ENCODE results near the gene TMEM120A.
A peak's percentile ranks its signal among the peaks of the same experiment; 100 is the strongest.

The TMEM120A gene

DNA sequence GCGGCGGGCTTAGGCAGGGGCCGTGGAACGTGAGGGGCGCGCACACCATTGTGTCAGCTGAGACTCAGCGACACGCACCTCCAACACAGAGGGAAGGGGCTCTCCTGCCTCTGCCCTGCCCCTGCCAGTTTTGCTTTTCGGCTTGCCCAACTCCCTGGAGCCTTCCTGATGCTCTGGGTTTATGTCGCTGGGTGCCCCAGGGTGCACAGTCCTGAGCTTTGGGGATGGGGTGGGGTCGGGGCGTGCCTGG, 13.3 kb downstream of the TMEM120A start:
- no peak for DNase-seq (ENCODE audit: low spot score)

DNA sequence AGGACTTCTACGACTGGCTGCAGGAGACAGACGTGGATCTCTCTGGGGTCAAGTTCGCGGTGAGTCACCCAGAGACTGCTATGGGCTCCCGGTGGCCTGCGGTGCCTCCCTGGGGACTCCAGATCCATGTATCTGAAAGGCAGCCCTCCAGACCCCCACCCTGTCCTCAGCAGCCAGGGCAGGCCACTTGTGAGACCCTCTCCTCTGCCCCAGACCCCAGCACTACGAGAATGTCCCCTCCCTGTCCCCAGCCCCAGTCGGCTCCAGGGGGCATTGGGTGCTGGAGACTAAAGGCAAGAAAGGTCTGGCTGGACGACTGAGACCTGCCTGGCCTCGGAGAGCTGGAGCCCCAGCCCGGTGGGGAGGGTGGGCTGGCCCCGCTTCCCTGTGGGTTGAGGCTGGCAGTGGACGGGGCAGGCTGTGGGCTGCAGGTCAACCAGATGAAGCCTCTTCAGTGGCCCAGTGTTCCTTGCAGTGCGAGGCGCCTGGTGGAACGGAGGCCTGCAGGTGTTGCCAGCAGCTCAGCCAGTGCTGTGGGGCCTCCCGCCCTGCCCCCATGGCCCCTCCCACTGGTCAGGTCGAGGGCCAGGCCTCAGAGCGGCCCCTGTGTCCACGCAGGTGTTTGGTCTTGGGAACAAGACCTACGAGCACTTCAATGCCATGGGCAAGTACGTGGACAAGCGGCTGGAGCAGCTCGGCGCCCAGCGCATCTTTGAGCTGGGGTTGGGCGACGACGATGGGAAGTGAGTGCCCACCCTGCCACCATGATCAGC, 13.8 kb downstream of the TMEM120A start:
- DNase-seq (ENCODE audit: low spot score) = no peak

DNA sequence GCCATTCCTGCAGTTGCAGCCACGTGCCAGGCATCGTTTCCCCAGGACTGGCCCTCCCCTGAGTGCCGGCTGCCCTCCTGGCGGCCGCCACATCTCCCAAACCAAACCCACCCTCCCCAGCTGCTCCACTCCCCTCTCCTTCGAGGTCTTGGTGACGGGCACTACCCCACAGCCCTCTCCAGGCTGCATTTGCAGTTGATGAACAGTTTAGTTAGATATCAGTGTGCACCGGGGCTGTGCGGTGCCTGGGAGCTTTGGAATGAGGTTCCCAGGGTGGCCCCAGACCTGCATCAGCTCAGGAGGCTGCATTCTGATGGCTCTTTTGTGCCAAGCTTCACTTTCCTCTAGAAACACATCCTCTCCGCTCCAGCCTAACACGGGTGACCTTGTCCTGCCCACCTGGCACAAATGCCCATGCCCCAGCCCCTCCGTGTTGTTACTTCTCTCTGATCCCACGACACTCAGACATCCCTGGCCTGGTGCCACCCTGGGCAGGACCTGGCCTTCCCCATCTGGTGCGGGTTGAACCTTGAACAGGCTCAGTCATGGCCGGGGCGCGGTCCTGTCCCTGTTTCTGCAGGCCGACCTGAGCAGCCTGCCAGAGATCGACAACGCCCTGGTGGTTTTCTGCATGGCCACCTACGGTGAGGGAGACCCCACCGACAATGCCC, 14.5 kb downstream of the TMEM120A start:
- no peak for DNase-seq (ENCODE audit: low spot score)

- no peak for DNase-seq (ENCODE audit: low spot score)
Measured at GRCh38 chr7:75977743-75978142, 16.7 kb downstream of the TMEM120A start.

GRCh38 chr7:75971961-75972763, 22.2 kb downstream of the TMEM120A start:
- peak; percentile 26 for DNase-seq (ENCODE audit: low spot score)

- DNase-seq (ENCODE audit: low spot score) = no peak
Measured at GRCh38 chr7:75971309-75971960, 23.0 kb downstream of the TMEM120A start.

DNA sequence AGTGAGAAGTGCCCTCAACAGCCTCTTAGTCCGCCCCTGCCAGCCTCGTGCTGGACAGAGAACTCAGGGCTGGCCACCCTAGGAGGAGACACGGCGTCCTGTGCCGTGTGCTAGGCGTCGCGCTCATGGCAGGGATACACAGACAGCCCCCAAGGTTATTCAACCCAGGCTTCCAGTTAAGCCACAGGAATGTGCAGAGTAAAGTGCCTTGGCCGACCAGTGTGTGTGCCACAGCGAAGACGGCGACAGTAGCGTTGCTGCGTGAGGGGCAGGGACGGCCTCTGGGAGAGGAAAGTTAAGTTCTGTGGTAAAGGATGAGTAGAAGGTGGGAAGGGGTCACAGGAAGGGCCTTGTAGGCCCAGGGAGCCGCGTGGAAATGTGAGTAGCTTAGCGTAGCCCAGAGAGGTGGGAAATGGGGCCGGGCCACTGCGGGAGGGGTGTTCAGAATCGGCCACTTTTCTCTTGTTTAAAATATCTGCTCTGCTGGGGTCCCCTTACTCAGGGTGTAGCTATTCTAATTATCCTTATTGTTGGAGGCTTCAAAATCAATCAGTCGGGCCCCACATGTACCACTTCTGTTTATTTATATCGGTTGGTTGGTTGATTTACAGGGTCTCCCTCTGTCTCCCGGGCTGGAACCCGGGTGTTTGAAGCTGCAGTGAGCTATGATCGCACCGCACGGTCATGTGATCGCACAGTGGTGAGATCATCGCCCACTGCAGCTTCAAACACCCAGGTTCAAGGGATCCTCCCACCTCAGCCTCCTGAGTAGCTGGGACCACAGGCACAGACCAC, 24.5 kb downstream of the TMEM120A start:
- DNase-seq (ENCODE audit: low spot score) = no peak

DNA sequence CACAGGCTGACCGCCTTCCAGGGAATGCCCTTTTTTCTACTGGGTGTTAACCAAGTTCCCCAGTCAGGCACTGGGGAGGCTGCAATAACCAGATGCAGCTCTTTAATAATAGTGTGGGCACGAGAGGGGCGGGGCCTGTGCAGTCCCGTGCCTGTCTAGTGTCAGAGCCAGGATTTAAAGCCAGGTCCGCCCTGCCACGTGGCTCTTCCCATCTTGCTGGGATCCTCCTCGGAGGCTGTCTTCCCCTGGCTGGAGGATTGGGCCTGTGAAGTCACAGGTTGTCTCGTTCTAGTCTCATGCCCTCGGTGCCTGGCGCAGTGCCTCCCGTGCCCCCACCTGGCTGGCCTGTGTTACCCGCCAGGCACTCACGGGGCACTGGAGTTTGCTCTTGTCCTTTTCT, 25.2 kb downstream of the TMEM120A start:
- no peak for DNase-seq (ENCODE audit: low spot score)

DNA sequence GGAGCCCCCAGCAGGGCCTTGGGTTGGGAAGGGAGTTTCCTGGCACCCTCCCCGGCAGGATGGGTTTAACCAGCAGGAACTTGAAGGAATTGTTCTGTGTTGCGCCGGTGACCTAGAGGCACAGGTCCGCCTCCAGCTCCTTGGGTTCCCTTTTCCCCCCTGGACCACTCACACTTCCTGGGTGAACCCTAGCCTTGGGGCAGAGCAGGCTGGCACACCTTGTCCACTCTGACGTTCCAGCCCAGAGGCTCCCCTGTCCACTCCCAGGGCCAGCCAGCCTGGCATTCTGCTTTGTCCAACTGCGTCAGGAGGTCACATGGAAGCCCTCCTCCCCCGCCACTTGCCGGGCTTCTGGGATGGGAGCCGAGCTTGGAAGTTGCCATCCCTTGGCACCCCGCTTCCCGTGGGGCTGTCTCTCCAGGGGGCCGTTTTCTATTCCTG, 25.8 kb downstream of the TMEM120A start:
- no peak for DNase-seq (ENCODE audit: low spot score)

DNA sequence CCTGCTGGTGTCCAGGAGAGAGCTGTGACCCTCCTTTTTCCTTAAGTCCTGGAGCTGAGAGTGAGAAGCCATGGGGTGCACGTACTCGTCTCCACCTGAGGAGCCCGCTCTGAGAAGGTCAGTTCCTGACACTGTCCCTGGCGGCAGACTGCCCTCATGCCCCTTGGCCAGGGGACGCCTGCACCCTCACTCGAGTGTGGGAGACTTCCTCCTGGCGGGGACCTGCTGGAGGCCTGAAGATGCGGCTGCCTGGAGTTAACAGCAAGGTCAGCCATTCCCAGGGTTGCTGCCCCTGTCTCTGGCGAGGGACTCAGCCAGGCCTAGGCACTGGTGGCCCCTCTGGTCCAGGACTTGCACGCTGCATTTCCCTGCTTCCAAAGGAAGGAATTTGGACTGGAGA, 26.4 kb downstream of the TMEM120A start:
- no peak for DNase-seq (ENCODE audit: low spot score)

DNA sequence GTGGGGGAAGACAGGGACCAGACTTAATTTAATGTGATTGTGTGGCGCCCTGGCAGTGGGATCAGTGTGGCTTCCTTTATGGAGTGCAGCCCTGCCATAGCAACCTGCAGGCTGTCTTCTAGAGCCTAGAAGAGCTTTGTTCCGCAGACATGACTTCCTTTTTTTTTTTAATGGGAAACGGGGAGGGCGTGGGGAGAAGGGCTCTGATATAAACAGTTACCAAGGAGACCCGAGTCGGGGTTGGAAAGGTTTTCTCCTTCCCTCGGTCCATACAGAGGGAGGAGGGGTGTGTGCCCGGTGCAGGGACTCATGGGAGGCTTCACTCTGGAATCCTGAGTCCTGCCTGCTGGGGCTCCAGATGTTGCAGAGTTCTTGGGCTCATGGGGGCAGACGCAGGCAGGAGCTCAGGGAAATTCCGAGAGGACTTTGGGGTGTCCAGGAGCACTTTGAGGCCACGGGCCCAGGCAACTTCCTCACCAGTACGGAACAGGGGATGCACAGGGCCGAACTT, 26.9 kb downstream of the TMEM120A start:
- peak; percentile 31 for DNase-seq (ENCODE audit: low spot score)

- no peak for DNase-seq (ENCODE audit: low spot score)
Measured at GRCh38 chr7:75967055-75967454, 27.3 kb downstream of the TMEM120A start.

DNA sequence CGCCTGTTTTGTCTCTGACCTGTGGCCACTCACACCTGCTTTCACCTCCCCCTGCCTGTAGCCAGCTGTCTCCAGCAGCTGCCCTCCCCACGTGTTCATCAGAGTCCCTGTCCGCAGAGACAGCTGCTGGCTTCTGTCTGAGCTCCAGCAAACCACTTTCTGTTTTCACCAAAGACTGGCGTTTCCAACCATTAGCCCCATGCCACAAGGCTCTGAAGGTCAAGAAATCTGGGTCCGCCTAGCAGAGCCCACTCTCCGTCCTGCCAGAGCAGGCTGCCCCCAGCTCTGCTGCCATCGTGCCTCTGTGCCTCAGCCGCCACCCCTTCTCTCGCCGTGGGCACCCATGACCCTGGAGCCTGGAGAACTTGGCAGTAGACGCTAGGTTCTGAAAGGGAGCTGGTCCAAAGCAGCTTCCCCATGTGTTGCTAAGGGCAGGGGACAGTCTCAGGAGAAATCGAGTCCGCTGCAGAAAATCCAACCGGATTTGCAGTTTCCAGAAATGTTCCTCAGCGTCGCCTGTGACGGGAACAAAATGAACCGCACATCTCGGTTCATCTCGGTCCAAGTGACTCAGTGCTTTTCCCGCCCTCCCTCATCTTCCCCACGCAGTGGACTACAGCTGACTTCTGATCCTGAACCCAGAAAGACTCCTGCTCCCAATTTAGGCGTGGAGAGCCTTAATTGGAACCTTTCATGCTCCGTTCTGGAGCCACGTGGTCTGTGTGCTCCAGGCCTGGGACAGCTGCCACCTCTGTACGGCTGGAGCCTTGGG, 28.0 kb downstream of the TMEM120A start:
- DNase-seq (ENCODE audit: low spot score) = peak; percentile 57

GRCh38 chr7:75965617-75966016, 28.8 kb downstream of the TMEM120A start:
- no peak for DNase-seq (ENCODE audit: low spot score)

DNA sequence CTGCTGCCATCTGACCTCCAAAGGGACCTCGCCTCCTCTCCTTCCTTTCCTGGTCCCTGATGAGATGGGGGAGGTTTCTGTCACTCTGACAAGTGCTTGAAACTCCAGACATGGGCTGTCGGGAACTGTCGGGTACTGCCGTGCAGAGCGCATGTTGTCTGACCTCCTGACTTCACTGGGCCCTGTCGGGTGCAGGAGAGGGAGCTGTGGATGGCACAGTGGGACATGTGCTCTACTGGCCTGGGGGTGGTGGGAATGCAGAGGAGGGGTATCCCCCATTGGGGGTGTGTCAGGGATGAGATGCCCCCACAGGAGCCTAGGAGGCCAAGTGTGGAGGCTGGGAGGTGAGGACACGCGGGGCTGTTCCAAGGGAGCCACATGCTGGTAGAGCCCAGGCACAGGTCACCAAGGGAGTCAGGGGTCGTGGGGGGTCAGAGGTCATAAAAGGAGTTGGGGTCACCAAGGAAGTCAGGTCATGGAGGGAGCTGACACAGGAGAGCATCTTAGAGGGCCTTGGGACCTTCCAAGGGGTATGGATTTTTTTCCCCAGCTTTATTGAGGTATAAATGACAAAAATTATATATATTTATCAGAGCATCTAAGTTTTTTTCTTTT, 30.9 kb downstream of the TMEM120A start:
- DNase-seq (ENCODE audit: low spot score) = peak; percentile 30

GRCh38 chr7:75962607-75963380, 31.6 kb downstream of the TMEM120A start:
- DNase-seq (ENCODE audit: low spot score) = peak; percentile 78

GRCh38 chr7:75961218-75961617, 33.2 kb downstream of the TMEM120A start:
- no peak for DNase-seq (ENCODE audit: low spot score)

- no peak for DNase-seq (ENCODE audit: low spot score)
Measured at GRCh38 chr7:75960372-75960771, 34.0 kb downstream of the TMEM120A start.

DNA sequence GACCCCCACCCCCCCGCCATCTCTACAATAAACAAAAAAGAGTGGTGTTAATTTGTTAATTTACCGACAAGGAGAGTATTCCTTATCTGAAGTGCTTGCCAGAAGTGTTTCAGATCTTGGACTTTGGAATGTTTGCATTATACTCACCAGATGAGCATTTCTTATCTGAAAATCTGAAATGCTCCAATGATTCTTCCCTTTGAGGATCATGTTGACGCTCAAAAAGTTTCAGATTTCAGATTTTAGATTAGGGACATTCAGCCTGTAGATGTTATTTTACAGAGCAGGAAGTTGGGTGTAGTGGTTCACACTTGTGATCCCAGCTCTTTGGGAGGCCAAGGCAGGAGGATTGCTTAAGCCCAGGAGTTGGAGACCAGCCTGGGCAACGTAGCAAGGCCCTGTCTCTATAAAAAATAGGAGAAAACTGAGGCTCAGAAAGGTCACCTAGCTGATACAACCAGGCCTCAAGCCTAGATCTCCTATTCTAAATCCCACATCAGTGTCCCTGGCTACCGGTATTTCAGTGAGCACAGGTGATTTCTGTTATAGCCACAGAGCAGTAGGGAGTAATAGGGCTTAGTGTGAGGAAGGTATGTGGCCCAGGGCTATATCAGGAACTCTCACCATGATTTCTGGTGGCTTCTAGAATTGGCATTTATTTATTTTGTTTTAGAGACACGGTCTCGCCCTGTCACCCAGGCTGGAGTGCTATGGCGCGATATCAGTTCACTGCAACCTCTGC, 35.4 kb downstream of the TMEM120A start:
- DNase-seq (ENCODE audit: low spot score) = no peak
